H1 (cell line): Measurements from ENCODE around the gene CAMTA1. TPM values are rescaled to one million over a fixed set of nuclear protein-coding genes. Genes with fewer than 3 reads are reported as not detected.

ENCODE experiments used
- CTCF ChIA-PET: fragments of 300-600 bp; sonication (Branson Sonifier 250); formaldehyde crosslinking; loops from one replicate; lab custom pipeline; 2021; ENCODE audit not compliant: partially characterized antibody; lab: Charles Lee
- POLR2A ChIA-PET: fragments of 300-600 bp; sonication (Branson Sonifier 250); formaldehyde crosslinking; loops from one replicate; lab custom pipeline; 2021; ENCODE audit warnings: inconsistent platforms; ENCODE audit not compliant: partially characterized antibody; lab: Charles Lee
- DNase-seq, 2 experiments: peaks; one replicate each; pipeline versions ENCODE4 v3.0.0 to v3.0.0-alpha.2; 2010 to 2022; ENCODE audit warnings: low spot score in 2 of 2, low read depth in 1 of 2, mixed read lengths in 1 of 2
- FAIRE-seq: peaks from 2 replicates; lab custom pipeline; 2011; peaks lifted over from hg19 to GRCh38; lab: Jason Lieb, UNC
- H2AFZ ChIP-seq: 2 replicates; pipeline ENCODE4 v1.8.1; 2012; ENCODE audit warnings: low read length, inconsistent platforms
- H2AK5ac ChIP-seq: 2 replicates; pipeline ENCODE4 v1.6.1; 2013; ENCODE audit warnings: low read depth, low read length
- H2BK120ac ChIP-seq: replicated peaks from 2 replicates; pipeline ENCODE3; 2013; ENCODE audit warnings: low read depth, low read length, inconsistent platforms
- H2BK12ac ChIP-seq: 2 replicates; pipeline ENCODE4 v1.6.1; 2013; ENCODE audit warnings: low read depth, low read length
- H2BK15ac ChIP-seq: 2 replicates; pipeline ENCODE4 v1.6.1; 2013; ENCODE audit warnings: low read length
- H2BK20ac ChIP-seq: 2 replicates; pipeline ENCODE4 v1.6.1; 2013; ENCODE audit warnings: low read length
- H2BK5ac ChIP-seq: 2 replicates; pipeline ENCODE4 v1.6.1; 2013; ENCODE audit warnings: low read depth, low read length
- H3K14ac ChIP-seq: 2 replicates; pipeline ENCODE4 v1.6.1; 2013; ENCODE audit warnings: inconsistent platforms; ENCODE audit not compliant: insufficient read length
- H3K18ac ChIP-seq: 2 replicates; pipeline ENCODE4 v1.6.1; 2013; ENCODE audit warnings: low read length; ENCODE audit errors: extremely low read depth
- H3K23ac ChIP-seq: 2 replicates; pipeline ENCODE4 v1.6.1; 2013; ENCODE audit warnings: inconsistent platforms; ENCODE audit not compliant: insufficient read length
- H3K23me2 ChIP-seq: 2 replicates; pipeline ENCODE4 v1.6.1; 2013; ENCODE audit warnings: low read depth, low read length
- H3K27ac ChIP-seq: 2 replicates; pipeline ENCODE4 v1.6.1; 2011; ENCODE audit warnings: low read depth, low read length, inconsistent platforms
- H3K27me3 ChIP-seq, 4 experiments: replicated peaks in 1 of 4; 1 replicate in 1 of 4; 2 replicates in 3 of 4; pipeline versions ENCODE4 v1.6.1 to v1.8.1; 2011 to 2013; ENCODE audit warnings: low read length in 3 of 4, mild to moderate bottlenecking in 3 of 4, inconsistent platforms in 2 of 4, mixed read lengths in 2 of 4, moderate library complexity in 1 of 4; ENCODE audit not compliant: control insufficient read depth in 3 of 4, insufficient read depth in 3 of 4; ENCODE audit errors: extremely low read depth in 1 of 4
- H3K36me3 ChIP-seq, 4 experiments: 2 replicates each; pipeline versions ENCODE4 v1.6.1 to v1.8.1; 2011 to 2013; ENCODE audit warnings: mild to moderate bottlenecking in 4 of 4, low read length in 3 of 4, moderate library complexity in 2 of 4, control low read depth in 1 of 4, inconsistent platforms in 1 of 4; ENCODE audit not compliant: insufficient read depth in 4 of 4, control insufficient read depth in 2 of 4
- H3K4ac ChIP-seq: replicated peaks from 2 replicates; pipeline ENCODE3; 2013; ENCODE audit warnings: low read length, low read depth, mixed read lengths, inconsistent platforms; ENCODE audit not compliant: insufficient read length
- H3K4me1 ChIP-seq, 4 experiments: replicated peaks in 1 of 4; 1 replicate in 1 of 4; 2 replicates in 3 of 4; pipeline versions ENCODE4 v1.6.1 to v1.8.1; 2011 to 2013; ENCODE audit warnings: low read length in 3 of 4, inconsistent platforms in 2 of 4, mixed read lengths in 1 of 4; ENCODE audit not compliant: insufficient read depth in 4 of 4, control insufficient read depth in 3 of 4
- H3K4me2 ChIP-seq, 2 experiments: 2 replicates each; pipeline versions ENCODE4 v1.6.1 to v1.8.1; 2011 to 2013; ENCODE audit warnings: low read depth in 2 of 2, low read length in 2 of 2, control low read depth in 1 of 2, inconsistent platforms in 1 of 2, mild to moderate bottlenecking in 1 of 2; ENCODE audit not compliant: insufficient read depth in 1 of 2
- H3K4me3 ChIP-seq, 4 experiments: fragments of 200-600, 300-600 bp in 1 of 4; sonication (generic), shearing (Covaris generic), sonication (Bioruptor Twin) in 1 of 4; 2 replicates each; pipeline versions ENCODE4 v1.5.1 to v1.8.1; 2011 to 2016; ENCODE audit warnings: low read length in 4 of 4, low read depth in 3 of 4, control low read depth in 2 of 4, inconsistent platforms in 2 of 4, mild to moderate bottlenecking in 2 of 4, mixed read lengths in 1 of 4, moderate library complexity in 1 of 4; ENCODE audit not compliant: insufficient read depth in 2 of 4; ENCODE audit errors: extremely low read depth in 1 of 4
- H3K56ac ChIP-seq: replicated peaks from 2 replicates; pipeline ENCODE3; 2013; ENCODE audit warnings: low read depth, mild to moderate bottlenecking, mixed read lengths, low read length, inconsistent platforms; ENCODE audit not compliant: insufficient read length
- H3K79me1 ChIP-seq: 2 replicates; pipeline ENCODE4 v1.6.1; 2013; ENCODE audit warnings: low read depth, low read length, control low read depth
- H3K79me2 ChIP-seq, 2 experiments: 2 replicates each; pipeline versions ENCODE4 v1.6.1 to v1.8.1; 2012 to 2013; ENCODE audit warnings: low read length in 2 of 2, mild to moderate bottlenecking in 2 of 2, inconsistent platforms in 1 of 2; ENCODE audit not compliant: insufficient read depth in 2 of 2, control insufficient read depth in 1 of 2
- H3K9ac ChIP-seq, 4 experiments: replicated peaks in 1 of 4; 1 replicate in 1 of 4; 2 replicates in 3 of 4; pipeline versions ENCODE4 v1.6.1 to v1.8.1; 2011 to 2013; ENCODE audit warnings: low read depth in 3 of 4, low read length in 3 of 4, control low read depth in 2 of 4, mild to moderate bottlenecking in 2 of 4, moderate library complexity in 2 of 4, inconsistent platforms in 1 of 4; ENCODE audit errors: extremely low read depth in 1 of 4
- H3K9me3 ChIP-seq, 2 experiments: 2 replicates each; pipeline versions ENCODE4 v1.6.1 to v1.8.1; 2012 to 2013; ENCODE audit warnings: mild to moderate bottlenecking in 2 of 2, moderate library complexity in 2 of 2, control low read depth in 1 of 2, inconsistent platforms in 1 of 2, low read depth in 1 of 2, low read length in 1 of 2, mixed read lengths in 1 of 2; ENCODE audit not compliant: insufficient read depth in 2 of 2
- H4K20me1 ChIP-seq, 2 experiments: replicated peaks in 1 of 2; 2 replicates each; pipeline versions ENCODE3 to v1.8.1; 2011 to 2013; ENCODE audit warnings: inconsistent platforms in 2 of 2, low read length in 2 of 2, mild to moderate bottlenecking in 1 of 2; ENCODE audit not compliant: insufficient read depth in 2 of 2, control insufficient read depth in 1 of 2
- H4K5ac ChIP-seq: 2 replicates; pipeline ENCODE4 v1.6.1; 2013; ENCODE audit warnings: low read length, low read depth, mixed read lengths, inconsistent platforms; ENCODE audit not compliant: insufficient read length
- H4K8ac ChIP-seq: 2 replicates; pipeline ENCODE4 v1.8.0; 2013; ENCODE audit warnings: mild to moderate bottlenecking, moderate library complexity, low read length, inconsistent platforms; ENCODE audit not compliant: insufficient read depth; ENCODE audit errors: extremely low read depth
- H4K91ac ChIP-seq: replicated peaks from 2 replicates; pipeline ENCODE3; 2013; ENCODE audit warnings: low read length, mixed read lengths, inconsistent platforms; ENCODE audit not compliant: insufficient read length
- BCL11A ChIP-seq, 2 experiments: IDR thresholded peaks; one replicate each; pipeline ENCODE4 v1.6.1; 2011; ENCODE audit warnings: low read depth in 2 of 2, low read length in 2 of 2, mild to moderate bottlenecking in 2 of 2
- CREB1 ChIP-seq: IDR thresholded peaks from 2 replicates; pipeline ENCODE4 v1.6.1; 2012; ENCODE audit warnings: inconsistent platforms
- GTF2F1 ChIP-seq: IDR thresholded peaks from 2 replicates; pipeline ENCODE4 v1.6.1; 2012; ENCODE audit warnings: low read depth, low read length, improper control_type of control experiment, borderline replicate concordance
- JUN ChIP-seq: IDR thresholded peaks from 2 replicates; pipeline ENCODE4 v1.6.1; 2011; ENCODE audit warnings: low read depth, mild to moderate bottlenecking, improper control_type of control experiment, low read length
- KDM1A ChIP-seq: fragments of 200-600, 300-600 bp; sonication (generic); IDR thresholded peaks from 2 replicates; pipeline ENCODE4 v1.7.1; 2016; ENCODE audit warnings: mild to moderate bottlenecking, low read length, borderline replicate concordance
- MAFK ChIP-seq: IDR thresholded peaks from 2 replicates; pipeline ENCODE4 v1.6.1; 2012; ENCODE audit warnings: low read depth, mild to moderate bottlenecking, improper control_type of control experiment, low read length
- NANOG ChIP-seq: IDR thresholded peaks from 2 replicates; pipeline ENCODE4 v1.6.1; 2011; ENCODE audit warnings: low read length, low read depth, mild to moderate bottlenecking, inconsistent platforms; ENCODE audit not compliant: insufficient read depth, poor library complexity, severe bottlenecking
- POLR2A ChIP-seq, 2 experiments: IDR thresholded peaks; 1 replicate in 1 of 2; 2 replicates in 1 of 2; pipeline ENCODE4 v1.6.1; 2011; ENCODE audit warnings: low read depth in 2 of 2, low read length in 2 of 2, mild to moderate bottlenecking in 2 of 2; ENCODE audit errors: control extremely low read depth in 1 of 2
- POU5F1 ChIP-seq: IDR thresholded peaks from 2 replicates; pipeline ENCODE4 v1.6.1; 2011; ENCODE audit warnings: low read depth, mild to moderate bottlenecking, low read length, moderate library complexity
- RFX5 ChIP-seq: IDR thresholded peaks from 2 replicates; pipeline ENCODE4 v1.6.1; 2011; ENCODE audit warnings: low read depth, low read length, improper control_type of control experiment, borderline replicate concordance
- RXRA ChIP-seq: IDR thresholded peaks from 2 replicates; pipeline ENCODE4 v1.6.1; 2011; ENCODE audit warnings: low read depth, mild to moderate bottlenecking, low read length, moderate library complexity; ENCODE audit not compliant: insufficient read depth
- WGBS, 2 experiments: shearing (Covaris generic) in 1 of 2; methylation state at CpG; one replicate each; pipeline versions ENCODE4 v1.1.6 to v1.1.7; 2013 to 2015; ENCODE audit warnings: low lambda C conversion rate in 2 of 2, mixed read lengths in 2 of 2, inconsistent platforms in 1 of 2, low coverage in 1 of 2, missing lambda C conversion rate in 1 of 2; ENCODE audit not compliant: insufficient replicate concordance in 2 of 2, insufficient coverage in 1 of 2, insufficient read length in 1 of 2; ENCODE audit errors: extremely low coverage in 1 of 2, missing lambda C conversion rate in 1 of 2; 5-methylcytosine and 5-hydroxymethylcytosine counted together
- polyA plus RNA-seq, 7 experiments: library from polyadenylated mRNA; depleted of rRNA in 3 of 7; stranded (reverse) in 5 of 7; unstranded in 2 of 7; fragments of >200 nt in 5 of 7; fragments of 200-250 nt in 2 of 7; gene quantifications; 1 replicate in 5 of 7; 2 replicates in 1 of 7; 4 replicates in 1 of 7; pipeline versions ENCODE4 v1.2.1 to v1.2.3, GENCODE V29; 2011 to 2013; ENCODE audit warnings: missing spikeins in 2 of 7, mixed read lengths in 2 of 7
- total RNA-seq: library from RNA; stranded (reverse); fragmentation: NEBNext Ultra II Directional; extraction: Animal tissue kit (Norgen Biotek cat#: 25700); gene quantifications from 2 replicates; pipeline ENCODE4 v1.2.1, GENCODE V29; 2021
- TF ChIP-seq, protein P1 (sequence below): IDR thresholded peaks from 2 replicates; pipeline ENCODE4 v1.6.1; 2011; ENCODE audit warnings: low read depth, mild to moderate bottlenecking, low read length; ENCODE audit not compliant: insufficient read depth

CAMTA1 gene
- total and polyA plus RNA-seq, 2 of the 8 experiments (the other 6 are each of a cell fraction or from before 2014, with no cell fraction given) = 65.0 to 119 TPM

DNA sequence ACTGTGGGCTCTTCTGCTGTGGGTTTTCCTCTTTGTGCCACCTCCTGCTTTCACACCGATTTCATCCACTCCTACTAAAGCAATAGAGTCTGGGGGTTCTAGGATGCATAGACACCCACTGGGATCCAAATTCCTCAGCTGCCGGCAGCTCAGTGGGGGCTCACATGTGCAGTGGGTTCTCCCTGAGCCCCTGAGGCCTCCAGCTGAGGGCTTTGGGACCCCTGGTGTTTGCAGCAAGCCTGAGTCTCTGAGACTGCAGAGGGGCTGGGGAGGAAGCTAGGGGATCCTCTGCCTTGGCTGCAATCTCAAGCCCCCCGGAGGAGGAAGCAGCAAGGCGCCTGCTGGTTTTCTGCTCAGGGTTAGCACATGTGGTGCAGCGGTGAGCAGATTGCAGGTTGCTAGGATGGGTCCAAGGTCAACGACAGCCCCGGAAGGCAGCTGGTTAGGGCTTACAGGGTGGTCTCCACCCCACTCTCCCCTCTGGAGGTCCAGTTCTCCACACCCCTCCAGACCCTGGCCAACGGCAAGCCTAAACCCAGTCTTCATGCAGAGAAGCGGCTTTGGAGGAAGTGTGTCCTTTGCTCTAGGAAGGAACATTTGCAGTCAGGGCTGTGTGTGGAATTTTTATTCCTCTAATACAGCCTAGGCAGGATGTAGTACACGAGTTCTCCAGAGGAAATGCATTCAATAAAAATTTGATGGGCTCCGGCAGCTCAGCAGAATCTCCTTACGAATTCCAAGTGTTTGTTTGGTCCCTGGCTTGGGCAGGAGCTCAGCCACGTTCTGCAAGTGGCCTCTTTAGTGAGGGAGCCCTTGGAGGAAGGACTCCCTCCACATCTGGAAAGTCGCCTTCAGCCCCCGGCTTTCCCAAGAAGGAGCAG, 716.7 kb downstream of the CAMTA1 start:
- Histone ChIP-seq H2BK15ac (no peak overlapping the region), H3K36me3 (peaks cover 0 to 3% (median 0%) of the 10 kb centered on the region in 4 experiments; a peak in 1 of 8 replicates), H3K27me3 (no peaks in the 10 kb centered on the region), H3K4me2 (no peak overlapping the region), H4K91ac (no peak overlapping the region), H3K79me2 (no peaks in the 10 kb centered on the region), H3K4ac (no peak overlapping the region), H4K20me1 (peaks cover 0 to 6% of the 10 kb centered on the region in 2 experiments), H3K18ac (peak overlapping the region; percentile 9), H3K4me1 (peaks cover 0 to 7% (median 3%) of the 10 kb centered on the region in 4 experiments; a peak in 4 of 7 replicates), H2AFZ (no peak overlapping the region), H4K8ac (no peak overlapping the region), H3K27ac (no peak overlapping the region), H3K56ac (no peak overlapping the region), H4K5ac (no peak overlapping the region), H3K9me3 (peaks cover 0 to 5% of the 10 kb centered on the region in 2 experiments; a peak in 1 of 4 replicates), H3K4me3 (no peak overlapping the region), H2BK5ac (peak overlapping the region; percentile 66; the same call in 1 of the 2 replicates), H3K23me2 (peaks cover 25% of the 10 kb centered on the region), H2BK20ac (0 out of 2 replicates have a peak overlapping the region, but pooled peaks have one; percentile 61), H3K79me1 (no peaks in the 10 kb centered on the region), H3K9ac (no peak overlapping the region), H2AK5ac (no peak overlapping the region), H2BK12ac (no peak overlapping the region), H2BK120ac (no peak overlapping the region), H3K14ac (no peak overlapping the region), H3K23ac (no peak overlapping the region)
- 86% methylated on average over 14 of the region's 15 CpGs; no CpG with 5 or more reads in 1 of the 2 experiments for WGBS, 2 experiments
- CTCF ChIA-PET = interaction anchor here (0.9 to 1.6 kb wide), 4 partner anchors 13 to 18 kb away, joined by 3 to 5 read pairs (median 4); no protein-coding TSS in a partner anchor
- POLR2A ChIA-PET = no interaction called here
- DNase-seq (no peak), FAIRE-seq (no peak)
- TF ChIP-seq, protein P1, sequence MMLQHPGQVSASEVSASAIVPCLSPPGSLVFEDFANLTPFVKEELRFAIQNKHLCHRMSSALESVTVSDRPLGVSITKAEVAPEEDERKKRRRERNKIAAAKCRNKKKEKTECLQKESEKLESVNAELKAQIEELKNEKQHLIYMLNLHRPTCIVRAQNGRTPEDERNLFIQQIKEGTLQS = no peak
- no peak for TF ChIP-seq BCL11A (IDR thresholded peaks at IDR 0.05; ENCODE audit: low read depth in 2 of 2, low read length in 2 of 2)
- TF ChIP-seq MAFK = no peak
- TF ChIP-seq NANOG = no peak
- no peak for TF ChIP-seq KDM1A
- TF ChIP-seq RXRA = no peak
- TF ChIP-seq CREB1 = no peak
- no peak for TF ChIP-seq JUN
- TF ChIP-seq GTF2F1 = no peak
- TF ChIP-seq POU5F1 = no peak
- no peak for TF ChIP-seq POLR2A (IDR thresholded peaks at IDR 0.05; ENCODE audit: control extremely low read depth in 1 of 2, low read depth in 2 of 2, low read length in 2 of 2)
- TF ChIP-seq RFX5 = no peak
